Activated gamma-delta T cell treated with anti-CD3 and anti-CD28 coated beads, Interleukin-2, amount 50 U/mL, for 16 hours (primary cell): ENCODE results near the gene PRKCA.

Experiments used
- DNase-seq: peaks from one replicate; pipeline ENCODE4 v3.0.0-alpha.2; 2020; ENCODE audit warnings: low read depth

Gene PRKCA

DNA sequence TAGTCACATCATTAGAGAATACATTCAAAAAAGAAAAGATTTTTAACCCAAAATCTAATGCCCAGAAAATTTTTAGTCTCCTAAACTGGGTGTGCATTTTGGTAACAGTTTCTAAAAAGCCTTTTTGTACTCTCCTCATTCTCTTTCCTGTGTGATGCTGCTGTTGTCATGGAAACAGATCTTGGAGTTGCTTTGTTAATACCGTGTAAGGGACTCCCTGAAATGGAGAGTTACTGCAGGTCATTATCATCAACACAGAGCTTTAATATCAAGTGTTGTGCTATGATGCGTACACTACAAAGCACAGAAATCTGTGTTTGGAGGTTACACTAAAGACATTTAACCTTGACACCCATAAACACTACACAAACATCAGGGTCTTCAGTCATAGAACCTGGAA lies 216.3 kb downstream of the PRKCA start:
- DNase-seq, result no peak

DNA sequence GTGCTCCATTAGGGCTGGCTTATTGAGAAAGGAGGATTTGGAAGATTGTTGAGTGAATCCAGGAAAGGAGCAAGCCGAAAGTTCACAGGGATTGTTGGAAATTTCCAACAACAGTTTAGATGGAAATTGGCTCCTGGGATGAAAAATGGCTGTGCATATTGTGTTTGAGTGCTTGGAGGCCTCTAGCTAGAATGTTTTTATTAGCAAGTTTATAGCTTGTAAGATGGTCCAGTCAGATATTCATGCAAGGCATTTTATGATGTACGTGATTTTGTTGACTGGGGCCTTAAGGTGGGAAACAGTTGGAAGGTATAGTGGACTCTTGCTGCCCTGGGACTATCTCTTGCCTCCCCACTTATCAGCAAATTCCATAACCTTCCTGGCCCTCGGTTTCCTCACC lies 216.7 kb downstream of the PRKCA start:
- no peak for DNase-seq

DNA sequence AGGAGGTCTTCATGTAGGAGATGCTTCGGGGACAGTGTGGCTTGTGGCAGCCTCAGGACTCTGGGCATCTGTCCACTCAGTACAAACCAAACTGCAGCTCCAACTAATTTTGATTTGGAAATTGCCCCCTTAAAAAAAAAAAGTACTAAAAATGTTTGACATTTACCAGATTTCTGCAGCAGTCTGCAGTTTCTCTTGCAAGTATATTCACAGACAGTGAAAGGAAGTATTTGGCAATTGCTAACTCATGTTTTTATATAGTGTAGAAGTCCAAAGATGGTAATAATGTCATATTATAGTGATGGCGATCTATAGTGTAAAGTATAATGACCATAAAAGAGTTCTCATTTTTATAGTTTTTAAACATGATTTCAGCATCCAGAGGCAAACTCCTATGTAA lies 218.6 kb downstream of the PRKCA start:
- no peak for DNase-seq

DNA sequence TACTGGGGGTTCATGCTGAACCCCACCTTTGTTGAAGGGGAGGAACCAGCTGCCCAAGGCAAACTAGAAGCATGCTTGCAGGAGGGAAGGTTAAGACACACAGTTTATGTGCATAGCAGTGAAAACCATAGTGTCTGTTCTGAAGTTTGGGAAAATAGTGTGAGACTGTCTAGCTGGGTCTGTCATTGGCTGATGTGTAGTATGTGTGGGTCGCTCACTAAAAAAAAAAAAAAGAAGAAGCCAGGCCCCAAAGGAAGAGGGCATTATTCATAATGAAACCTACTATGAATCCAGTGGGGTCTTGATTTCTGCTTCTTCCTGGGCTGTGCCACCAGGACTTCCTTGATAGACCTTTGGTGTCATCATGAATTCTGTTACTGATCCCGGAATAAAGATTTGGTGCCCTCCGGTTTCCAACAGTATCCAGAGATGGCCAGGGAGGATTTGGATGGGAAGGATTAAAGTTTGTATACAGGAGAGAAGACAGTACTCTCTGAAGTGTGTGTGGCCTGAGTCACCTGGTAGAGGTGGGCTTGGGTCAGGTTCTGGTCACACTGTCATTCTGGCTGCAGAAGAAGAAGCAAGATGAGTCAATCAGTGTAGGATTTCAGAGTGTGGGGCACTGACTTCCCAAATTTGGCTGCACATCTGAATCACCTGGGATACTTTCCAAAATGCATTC lies 220.3 kb downstream of the PRKCA start:
- no peak for DNase-seq

DNA sequence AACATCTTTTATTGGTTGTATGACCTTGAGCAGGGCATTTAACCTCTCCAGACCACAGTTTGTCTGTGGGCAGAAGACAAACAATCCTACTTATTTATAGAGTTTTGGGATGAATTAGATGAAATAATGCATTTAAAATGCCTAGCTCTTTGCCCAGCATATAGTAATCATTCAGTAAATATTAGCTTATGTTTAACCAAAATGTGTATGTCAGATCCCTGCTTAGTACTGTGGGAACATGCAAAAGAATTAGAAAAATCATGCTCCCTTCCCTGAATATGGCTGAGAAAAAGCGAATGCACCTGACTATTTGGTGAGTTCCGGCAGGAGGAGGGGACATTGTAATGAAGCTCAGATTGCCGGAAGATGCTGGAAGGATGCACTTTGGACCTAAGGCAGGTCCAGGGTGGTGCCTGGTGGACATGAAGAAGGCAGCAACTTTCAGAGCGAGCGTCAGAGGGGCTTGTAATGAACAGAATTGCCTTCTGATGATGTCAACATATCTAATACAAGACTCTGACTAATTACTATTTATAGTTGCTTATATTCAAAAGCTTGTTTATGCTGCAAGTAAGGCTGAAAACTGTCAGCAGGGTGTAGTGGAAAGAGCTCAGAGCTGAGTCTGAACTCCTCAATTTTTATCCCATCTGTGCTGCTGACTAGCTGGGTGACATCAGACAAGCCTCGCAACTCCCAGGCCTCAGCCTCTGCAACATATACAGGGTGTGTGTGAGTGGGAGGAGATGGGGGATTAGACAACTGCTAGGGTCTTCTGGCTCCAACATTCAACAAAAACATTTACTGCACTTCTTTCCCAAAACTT lies 221.2 kb downstream of the PRKCA start:
- DNase-seq, result no peak

DNA sequence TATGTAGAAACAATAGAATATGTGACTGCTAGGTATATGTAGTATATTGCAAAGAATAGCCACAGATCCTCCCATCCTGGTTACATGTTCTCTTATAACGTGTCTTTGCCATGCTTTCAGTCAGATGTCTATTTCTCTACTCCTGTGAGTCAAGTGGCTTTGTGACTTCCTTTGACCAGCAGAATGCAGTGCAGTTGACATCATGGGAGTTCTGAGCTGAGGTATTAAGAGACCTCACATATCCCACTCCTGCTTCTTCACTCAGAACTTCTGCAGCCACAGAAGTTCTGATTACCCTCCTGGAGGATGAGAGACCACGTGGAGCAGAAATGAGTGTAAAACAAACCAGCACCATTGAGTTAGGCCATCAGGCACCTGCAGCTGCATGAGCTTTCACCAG lies 222.5 kb downstream of the PRKCA start:
- no peak for DNase-seq

DNA sequence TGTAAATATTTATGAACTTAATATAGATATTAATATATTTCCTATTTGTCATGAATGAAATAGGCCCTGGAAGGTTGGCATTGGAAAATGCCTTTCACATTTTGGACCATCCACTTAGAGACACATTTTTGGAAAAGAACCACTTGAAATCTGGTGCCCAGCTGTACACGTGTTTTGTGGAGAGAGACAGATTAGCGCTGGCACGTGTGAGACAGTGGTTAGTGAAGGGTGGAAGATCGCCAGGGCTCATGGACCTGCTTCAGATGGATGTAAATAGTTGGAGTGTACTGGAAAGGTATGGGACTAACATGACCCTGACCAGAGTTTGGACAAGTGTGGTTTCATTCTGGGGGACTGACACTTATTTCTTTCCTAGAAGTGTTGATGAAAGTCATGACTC lies 222.9 kb downstream of the PRKCA start:
- DNase-seq, result no peak

DNA sequence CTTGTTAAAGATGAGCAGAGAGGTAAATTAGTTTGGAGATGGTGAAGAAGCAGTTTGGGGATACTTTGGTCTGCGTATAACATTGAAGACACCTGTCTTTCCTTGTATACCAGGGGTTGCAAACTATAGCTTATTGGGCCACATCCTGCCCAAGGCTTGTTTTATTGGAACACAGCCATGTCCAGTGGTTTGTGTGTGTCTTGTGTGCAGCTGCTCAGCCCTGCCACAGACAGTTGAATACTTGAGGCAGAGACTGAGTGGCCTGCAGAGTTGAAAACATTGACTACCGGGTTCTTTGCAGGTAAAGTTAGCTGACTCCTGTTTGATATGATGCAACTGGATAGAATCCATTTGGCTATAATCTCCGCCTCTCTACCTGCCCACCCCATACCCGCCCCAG lies 224.4 kb downstream of the PRKCA start:
- no peak for DNase-seq

DNA sequence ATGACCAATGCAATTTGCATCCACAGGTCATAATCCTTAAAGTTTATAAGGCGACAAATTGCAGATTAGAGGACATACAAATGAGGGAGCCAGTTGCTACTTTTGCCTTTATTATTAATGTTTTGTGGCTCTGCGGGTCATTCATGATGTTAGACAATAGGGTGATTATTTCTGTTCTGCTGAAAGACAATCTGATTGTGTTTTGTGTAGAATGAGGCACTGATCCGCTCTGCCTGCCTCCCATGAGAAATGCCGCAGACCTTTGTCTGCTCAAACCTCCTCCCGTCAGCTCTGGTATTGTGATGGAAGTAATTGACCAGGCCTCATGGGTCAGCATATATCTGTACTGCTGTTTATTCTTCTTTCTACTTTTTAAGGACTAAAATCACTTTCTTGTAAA lies 224.9 kb downstream of the PRKCA start:
- DNase-seq, result no peak

DNA sequence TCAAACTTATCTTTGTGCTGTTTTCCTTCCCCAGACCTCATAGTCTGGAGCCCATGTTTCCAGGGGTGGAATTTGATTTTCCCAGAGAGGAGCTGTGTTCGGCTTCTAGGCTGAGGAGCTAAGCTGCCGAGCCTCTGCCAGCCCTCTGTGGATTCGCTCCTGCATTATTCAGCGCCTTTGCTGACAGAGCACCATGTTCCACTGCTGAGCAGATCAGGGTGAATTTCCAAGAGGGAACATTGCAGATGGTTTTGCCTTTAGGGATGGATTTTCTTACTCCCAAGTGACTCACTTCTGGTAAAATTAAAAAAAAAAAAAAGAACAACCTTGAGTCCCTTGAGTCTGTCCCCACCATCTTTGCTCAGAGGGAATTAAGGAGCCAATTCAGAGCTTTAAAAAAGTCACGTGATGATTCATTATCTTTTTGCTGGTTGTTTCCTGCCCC lies 229.5 kb downstream of the PRKCA start:
- DNase-seq, result no peak

DNA sequence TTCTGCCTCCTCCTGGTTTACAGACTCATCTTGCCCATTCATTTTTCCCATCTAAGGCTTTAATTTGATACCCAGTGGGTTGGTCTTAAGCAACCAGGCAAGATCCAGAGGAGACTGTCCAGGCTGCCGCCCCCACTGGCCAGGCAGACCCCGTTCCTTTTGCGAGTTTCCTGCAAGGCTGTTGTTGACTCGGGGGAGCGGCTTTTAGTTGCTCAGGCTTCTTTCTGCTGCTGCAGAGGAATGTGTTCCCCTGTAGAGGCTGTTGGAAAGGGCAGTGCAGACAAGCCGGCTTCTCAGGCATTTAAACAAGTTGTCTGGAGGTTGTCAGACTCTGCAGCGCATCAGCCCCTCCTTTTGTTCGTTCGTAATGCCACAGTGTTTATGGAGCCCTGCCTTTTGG lies 231.2 kb downstream of the PRKCA start:
- no peak for DNase-seq

DNA sequence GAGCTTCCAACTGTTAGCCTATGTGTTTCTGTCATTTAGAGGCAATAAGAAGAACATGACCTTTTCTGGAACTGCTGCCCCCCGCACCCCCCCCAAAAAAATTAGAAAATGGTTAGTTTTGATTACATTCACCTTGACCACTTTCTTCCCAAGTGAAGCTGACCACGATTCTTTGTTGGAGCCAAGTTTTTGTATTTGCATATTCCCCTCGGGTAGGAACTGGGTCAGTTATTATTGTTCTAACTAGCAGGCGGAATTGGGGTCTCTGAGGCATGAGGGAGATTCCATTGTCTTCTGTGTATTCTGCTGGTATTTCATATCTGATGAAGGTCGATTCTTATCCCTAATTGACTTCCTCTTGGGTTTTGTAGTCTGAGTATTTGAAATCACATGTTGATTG lies 231.6 kb downstream of the PRKCA start:
- DNase-seq, result no peak

DNA sequence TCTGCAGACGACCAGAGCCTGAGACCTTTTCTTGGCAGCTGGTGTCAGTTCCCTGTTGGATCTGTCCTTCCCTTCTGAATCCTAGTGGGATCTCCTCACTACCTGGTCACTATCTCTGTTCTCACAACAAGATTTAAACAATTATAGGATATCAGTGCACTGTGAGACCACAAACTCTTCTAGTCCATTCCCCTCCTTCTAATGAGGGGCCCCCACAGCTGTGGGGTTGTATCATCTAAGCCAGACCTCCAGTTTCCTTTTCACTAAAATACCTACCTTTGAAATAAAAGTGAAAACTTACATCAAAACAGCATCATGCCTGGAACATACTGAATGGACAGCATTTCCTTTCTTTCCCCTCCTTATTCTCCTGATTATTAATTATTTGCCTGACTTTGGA lies 233.2 kb downstream of the PRKCA start:
- DNase-seq, result no peak

DNA sequence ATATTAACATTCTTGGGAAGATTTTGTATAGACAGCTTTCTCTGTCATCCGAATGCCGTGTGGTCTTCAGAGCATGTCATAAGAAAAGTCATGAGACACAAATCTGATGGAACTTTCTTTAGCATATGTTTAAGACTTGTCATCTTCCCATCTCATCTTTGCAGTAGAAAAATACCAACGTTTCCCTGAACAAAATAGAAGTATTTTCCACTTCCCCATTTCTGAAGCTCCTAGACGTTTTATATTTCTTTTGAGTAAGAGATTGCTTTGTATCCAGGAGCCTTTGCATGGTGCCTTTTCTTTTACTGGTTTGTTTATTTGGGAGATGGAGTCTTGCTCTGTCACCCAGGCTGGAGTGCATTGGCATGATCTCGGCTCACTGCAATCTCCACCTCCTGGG lies 235.1 kb downstream of the PRKCA start:
- DNase-seq, result no peak

DNA sequence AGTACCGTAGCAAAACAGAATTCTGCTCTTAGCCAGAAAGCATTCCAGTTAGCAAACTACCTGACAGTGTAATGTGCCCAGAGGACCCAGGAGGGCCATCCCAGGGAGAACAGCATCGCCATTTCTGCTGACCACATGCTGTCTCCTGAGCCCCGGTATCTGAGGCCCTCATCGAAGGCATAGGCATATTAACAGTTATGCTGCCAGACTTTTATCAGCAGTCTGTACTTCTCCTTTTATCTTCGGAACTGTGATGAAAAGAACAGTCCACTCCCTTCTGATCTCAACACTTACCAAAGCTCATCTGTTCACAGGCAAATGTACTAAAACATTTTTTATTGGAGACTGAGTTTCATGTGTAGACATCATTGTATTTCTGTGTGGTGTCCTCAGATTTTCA lies 236.4 kb downstream of the PRKCA start:
- no peak for DNase-seq

DNA sequence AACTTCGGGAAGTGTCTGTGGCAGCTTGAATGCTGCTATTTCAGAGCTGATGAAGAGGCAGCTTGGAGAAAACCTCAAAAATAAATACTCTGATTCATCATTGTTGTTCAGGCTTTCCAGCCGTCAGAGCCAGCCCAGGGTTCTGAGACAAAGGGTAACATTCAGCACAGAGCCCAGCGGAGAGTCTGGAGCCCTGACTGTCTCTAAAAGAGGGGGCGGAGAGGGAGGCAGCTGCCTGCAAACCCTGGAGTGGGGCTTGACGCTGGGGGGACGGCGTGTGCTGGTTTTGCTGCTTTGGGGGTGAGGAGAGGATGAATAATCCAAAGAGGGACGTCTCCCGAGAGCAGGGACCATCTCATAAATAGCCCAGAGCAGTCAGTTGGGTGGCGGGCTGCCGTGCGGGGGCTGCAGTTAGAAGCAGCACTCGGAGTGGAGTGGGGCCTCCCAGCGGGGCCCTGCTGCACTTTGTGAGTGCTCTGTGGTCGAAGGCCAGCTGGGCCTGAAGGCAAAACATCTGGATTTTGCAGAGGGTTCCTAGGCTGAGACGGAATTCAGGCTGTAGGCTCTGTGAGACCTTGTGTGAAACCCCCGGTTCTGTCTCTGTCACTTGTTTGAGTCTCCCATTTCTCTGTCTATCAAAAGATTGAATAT lies 237.8 kb downstream of the PRKCA start:
- DNase-seq, result no peak

DNA sequence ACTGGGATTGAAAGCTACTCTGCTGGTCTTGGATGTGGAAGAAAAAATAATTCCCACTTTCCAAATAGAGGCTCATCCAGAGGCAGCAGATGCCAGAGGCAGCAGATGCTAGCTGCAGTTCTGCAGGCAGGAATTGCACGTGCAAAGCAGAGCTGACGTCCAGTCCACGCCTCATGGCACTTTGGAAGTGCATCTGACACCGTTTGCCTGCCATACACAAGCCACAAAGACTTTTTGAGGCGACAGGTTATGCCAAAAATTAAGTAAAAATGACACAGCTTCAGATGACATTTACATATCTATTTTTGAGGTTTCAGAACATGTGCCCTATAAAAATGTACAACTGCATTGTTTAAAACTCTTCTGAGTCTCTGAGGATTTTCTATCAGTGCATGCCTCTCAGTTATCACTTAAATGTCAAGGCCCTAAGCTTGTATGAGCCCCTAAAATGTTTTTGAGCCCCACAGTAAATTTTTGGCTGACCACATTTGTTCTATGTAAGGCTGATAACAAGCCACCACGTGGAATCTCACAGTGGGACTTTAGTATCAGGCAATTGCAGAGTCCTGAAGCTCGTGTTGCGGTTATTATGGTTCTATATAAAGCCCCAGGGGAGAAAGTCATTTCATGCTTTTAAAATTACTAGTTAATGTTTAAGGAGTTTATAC lies 239.2 kb downstream of the PRKCA start:
- DNase-seq, result no peak

DNA sequence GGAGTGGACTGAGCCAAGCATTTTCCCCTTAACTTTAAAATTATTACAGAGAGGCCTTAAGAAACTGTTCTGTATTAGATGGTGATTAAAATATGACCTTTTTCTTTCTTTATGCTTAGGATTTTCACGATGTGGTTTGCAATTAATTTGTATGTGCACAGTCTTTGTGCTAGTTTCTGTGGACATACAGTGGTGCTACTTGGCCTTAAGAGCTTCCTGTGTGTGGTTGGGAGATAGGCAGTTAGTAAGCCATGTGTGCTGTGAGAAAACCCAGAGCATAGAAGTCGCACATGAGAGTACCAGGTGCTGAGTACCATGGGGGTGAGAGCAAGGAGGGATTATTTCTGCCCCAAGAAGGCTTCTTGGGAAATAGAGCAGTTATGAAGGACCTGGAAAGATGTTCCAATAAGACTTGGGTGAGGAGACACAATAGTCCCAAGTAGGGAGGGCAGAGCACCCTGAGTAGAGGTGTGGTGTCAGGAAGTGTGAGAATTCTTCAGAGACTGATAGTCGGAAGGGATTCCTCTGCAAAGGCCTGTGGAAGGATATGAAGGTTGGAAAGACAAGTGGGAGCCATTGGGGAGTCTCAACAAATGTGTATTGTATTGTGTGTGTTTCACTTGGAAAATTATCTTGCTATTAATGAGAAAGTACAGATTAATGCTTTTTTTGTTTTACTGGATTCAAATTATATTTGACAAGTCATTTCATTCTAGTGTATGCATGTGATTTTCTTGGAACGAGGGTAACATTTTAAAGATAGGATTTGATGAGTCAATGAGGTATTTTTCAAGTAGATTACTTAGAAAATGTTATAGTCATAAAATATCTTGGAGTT lies 239.9 kb downstream of the PRKCA start:
- DNase-seq, result no peak

DNA sequence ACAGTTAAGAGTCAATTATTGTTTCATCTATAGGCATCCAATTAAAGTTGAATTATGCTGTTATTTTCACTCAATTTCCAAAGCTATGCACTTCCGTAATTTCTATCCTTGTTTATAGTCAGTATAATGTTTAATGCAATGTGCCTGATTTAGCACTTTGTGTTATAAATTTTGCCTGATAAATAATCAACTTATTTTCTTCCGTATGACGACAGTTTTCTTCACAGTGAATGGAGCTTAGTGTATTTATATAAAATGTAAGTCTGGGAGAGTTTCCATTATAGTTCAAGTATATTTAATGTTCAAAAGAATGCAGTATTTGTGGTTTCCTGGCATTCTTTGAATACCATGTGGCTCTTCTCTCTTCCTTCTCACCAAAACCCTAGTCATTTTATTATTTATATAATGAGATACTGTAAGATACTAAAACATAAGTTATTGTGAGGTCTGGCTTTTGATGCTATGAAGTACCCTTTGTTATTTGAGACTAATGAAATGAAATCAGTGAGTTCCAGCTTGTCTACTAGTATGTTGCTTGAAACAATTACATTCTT lies 240.6 kb downstream of the PRKCA start:
- no peak for DNase-seq

DNA sequence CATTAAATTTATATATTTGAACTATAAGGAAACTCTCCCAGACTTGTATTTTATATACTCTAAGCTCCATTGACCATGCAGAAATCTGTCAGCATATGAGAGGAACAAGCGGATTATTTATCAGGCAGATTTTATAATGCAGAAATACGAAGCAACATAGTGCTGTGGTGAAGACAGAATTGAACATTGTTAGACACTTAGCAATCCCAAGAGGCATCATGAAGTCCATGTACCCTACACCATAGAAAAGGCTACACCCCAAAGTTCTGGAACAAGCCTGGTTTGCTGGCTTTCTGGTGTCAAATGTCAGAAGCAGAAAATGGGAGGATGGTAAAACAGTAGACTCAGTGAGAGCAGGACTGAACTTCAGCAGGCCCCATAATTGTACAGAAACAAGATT lies 241.1 kb downstream of the PRKCA start:
- no peak for DNase-seq

DNA sequence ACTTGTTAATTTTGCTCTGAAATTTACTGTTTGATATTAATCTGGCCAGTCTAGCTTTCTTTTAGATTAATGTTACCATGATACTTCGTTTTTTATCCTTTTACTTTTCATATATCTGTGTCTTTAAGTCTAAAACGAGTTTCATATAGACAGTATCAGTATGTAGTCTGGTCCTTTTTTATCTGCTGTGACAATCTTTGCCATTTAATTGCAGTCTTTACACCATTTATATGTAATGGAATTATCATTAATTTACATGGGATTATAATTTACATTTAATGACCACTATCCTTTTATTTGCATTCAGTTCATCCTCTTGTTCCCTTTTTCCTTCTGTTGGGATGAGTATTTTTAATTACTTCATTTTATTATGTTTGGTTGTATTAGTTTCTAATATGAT lies 243.5 kb downstream of the PRKCA start:
- DNase-seq, result no peak
